Ovary (tissue), 9 donors: Measurements from ENCODE around the gene PRDM12. TPM values are rescaled to one million over a fixed set of nuclear protein-coding genes. Genes with fewer than 3 reads are reported as not detected.

Experiments
- DNase-seq, 5 donors: peaks; one replicate each; pipeline ENCODE4 v3.0.0-alpha.2; 2019 to 2020
- H3K27ac ChIP-seq, 2 donors: fragments of 200-600 bp; one replicate each; pipeline versions ENCODE4 v1.5.1 to v1.8.0; 2019 to 2022
- H3K27me3 ChIP-seq: fragments of 200-600 bp; one replicate; pipeline ENCODE4 v1.8.0; 2022
- H3K36me3 ChIP-seq: fragments of 200-600 bp; sonication (generic); one replicate; pipeline ENCODE4 v1.5.1; 2019
- H3K4me1 ChIP-seq: one replicate; pipeline ENCODE4 v1.8.1; 2013; ENCODE audit warnings: mild to moderate bottlenecking, moderate library complexity; ENCODE audit not compliant: insufficient read depth
- H3K4me3 ChIP-seq: fragments of 200-600 bp; sonication (generic); one replicate; pipeline ENCODE4 v1.5.1; 2017
- H3K9me3 ChIP-seq, 2 donors: fragments of 200-600 bp in 1 of 2; sonication (generic) in 1 of 2; one replicate each; pipeline versions ENCODE4 v1.5.1 to v1.8.1; 2013 to 2019; ENCODE audit warnings: mild to moderate bottlenecking in 1 of 2, moderate library complexity in 1 of 2
- EP300 ChIP-seq: sonication (generic); formaldehyde crosslinking; IDR thresholded peaks from one replicate; pipeline ENCODE4 v1.6.1; 2017; ENCODE audit warnings: antibody characterized with exemption
- POLR2A ChIP-seq: fragments of 450-650 bp; IDR thresholded peaks from one replicate; pipeline ENCODE4 v1.6.1; 2017; ENCODE audit warnings: antibody characterized with exemption, mild to moderate bottlenecking, moderate library complexity
- WGBS, 3 donors: extraction: QIAGEN DNeasy Blood & Tissue Kit in 1 of 3; methylation state at CpG; one replicate each; pipeline versions ENCODE4 v1.1.5 to v1.1.7; 2013 to 2017; 5-methylcytosine and 5-hydroxymethylcytosine counted together
- intact Hi-C, 4 donors: fragments of 100-400 bp; cut with DNase I; formaldehyde crosslinking; loops; one replicate each; pipeline versions ENCODE4 v1.11.0 to v1.15.1; 2022 to 2023
- polyA plus RNA-seq, 2 donors: library from polyadenylated mRNA; stranded (reverse); fragments of 200-250 nt in 1 of 2; fragments of 350-450 nt in 1 of 2; fragmentation: Illumina TruSeq in 1 of 2; extraction: RNeasy Lipid Tissue Mini Kit (QIAGEN cat#74804) in 1 of 2; gene quantifications; one replicate each; pipeline ENCODE4 v1.2.3, GENCODE V29; 2013 to 2014
- total RNA-seq, 7 donors: library from RNA; depleted of rRNA in 2 of 7; stranded (reverse); fragments of >200 nt in 2 of 7; fragmentation: NEBNext Ultra II Directional in 3 of 7; extraction: Animal tissue kit (Norgen Biotek cat#: 25700) in 3 of 7; gene quantifications; one replicate each; pipeline versions ENCODE4 v1.1.0 to v1.2.4, GENCODE V29; 2016 to 2023
- TF ChIP-seq, protein P1 (sequence below), 3 donors: fragments of 450-650 bp in 2 of 3; fragments of 200-600 bp in 1 of 3; IDR thresholded peaks; one replicate each; pipeline versions ENCODE4 v1.5.1 to v1.8.0; 2016 to 2022; ENCODE audit warnings: antibody characterized with exemption in 3 of 3, mild to moderate bottlenecking in 1 of 3
- donor health status: DM: no; HTN: no; CAD: no; lungs with moderate emphysema.
- donor health status: DM: no; HTN: no; CAD: no.
- donor health status: Bipolar disorder and iron deficiency.
- donor health status: DM: yes; HTN: yes; CAD: no.
- donor health status: DM: no; HTN: no; CAD: no.
- donor health status: DM: yes; HTN: yes; CAD: no.

PRDM12 gene
- total and polyA plus RNA-seq, 9 donors: not detected

- peak overlapping the region; percentile 98 for H3K4me3 ChIP-seq
- 1% methylated on average over 37 of the region's 37 CpGs for WGBS, 3 donors
- TF ChIP-seq, protein P1, sequence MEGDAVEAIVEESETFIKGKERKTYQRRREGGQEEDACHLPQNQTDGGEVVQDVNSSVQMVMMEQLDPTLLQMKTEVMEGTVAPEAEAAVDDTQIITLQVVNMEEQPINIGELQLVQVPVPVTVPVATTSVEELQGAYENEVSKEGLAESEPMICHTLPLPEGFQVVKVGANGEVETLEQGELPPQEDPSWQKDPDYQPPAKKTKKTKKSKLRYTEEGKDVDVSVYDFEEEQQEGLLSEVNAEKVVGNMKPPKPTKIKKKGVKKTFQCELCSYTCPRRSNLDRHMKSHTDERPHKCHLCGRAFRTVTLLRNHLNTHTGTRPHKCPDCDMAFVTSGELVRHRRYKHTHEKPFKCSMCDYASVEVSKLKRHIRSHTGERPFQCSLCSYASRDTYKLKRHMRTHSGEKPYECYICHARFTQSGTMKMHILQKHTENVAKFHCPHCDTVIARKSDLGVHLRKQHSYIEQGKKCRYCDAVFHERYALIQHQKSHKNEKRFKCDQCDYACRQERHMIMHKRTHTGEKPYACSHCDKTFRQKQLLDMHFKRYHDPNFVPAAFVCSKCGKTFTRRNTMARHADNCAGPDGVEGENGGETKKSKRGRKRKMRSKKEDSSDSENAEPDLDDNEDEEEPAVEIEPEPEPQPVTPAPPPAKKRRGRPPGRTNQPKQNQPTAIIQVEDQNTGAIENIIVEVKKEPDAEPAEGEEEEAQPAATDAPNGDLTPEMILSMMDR (IDR thresholded peaks at IDR 0.05): no peak
- TF ChIP-seq POLR2A (no peak), EP300 (no peak)
- H3K27ac ChIP-seq: peak overlapping the region; percentile 95 to 98
- no peaks in the 10 kb centered on the region for H3K36me3 ChIP-seq
- peak in 1 of 5 donors; percentile 45 for DNase-seq
- no peaks in the 10 kb centered on the region for H3K9me3 ChIP-seq
- H3K27me3 ChIP-seq: no peaks in the 10 kb centered on the region
- intact Hi-C loops: loop anchor here in 2 of 4 donors (5.0 to 10.0 kb wide), 2 partner anchors 51 to 149 kb away; no protein-coding TSS in a partner anchor
- peaks cover 2% of the 10 kb centered on the region for H3K4me1 ChIP-seq
Measured at GRCh38 chr9:130713286-130713960, 49.0 kb downstream of the PRDM12 start.

DNA sequence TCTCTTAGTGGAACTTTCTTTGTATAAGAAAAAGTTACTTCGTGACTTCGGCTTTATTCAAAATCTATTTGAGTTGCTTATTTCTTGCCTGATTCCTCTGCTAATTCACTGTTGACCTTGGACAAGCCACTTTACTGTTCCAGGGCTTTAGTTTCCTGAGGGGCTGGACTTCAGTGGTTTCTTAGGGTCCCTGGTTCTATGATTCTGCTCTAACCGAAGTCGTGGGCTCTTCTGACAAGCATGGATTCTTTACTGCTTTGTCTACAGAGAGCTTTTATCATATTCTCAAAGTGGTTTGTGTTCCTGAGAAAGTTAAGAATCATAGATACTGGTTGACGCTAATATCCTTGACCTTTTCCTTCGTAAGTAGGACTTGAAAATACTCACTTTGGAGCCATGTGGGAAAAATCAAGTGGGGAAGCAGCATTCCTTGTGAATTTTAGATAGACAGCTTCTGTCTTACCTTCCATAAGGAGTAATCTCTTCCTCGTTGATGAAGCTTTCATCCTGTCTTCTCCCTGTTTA, 50.3 kb downstream of the PRDM12 start:
- Histone ChIP-seq H3K27ac (peak overlapping the region in 1 of 2 donors; percentile 20), H3K4me1 (peaks cover 2% of the 10 kb centered on the region), H3K4me3 (peak overlapping the region; percentile 98), H3K9me3 (no peaks in the 10 kb centered on the region), H3K36me3 (no peaks in the 10 kb centered on the region), H3K27me3 (no peaks in the 10 kb centered on the region)
- WGBS, 3 donors: 3 to 9% (median 5%) methylated on average over 7 of the region's 7 CpGs
- no peak for DNase-seq
- TF ChIP-seq, protein P1 (IDR thresholded peaks at IDR 0.05): no peak
- no peak for TF ChIP-seq POLR2A
- TF ChIP-seq EP300: no peak
- intact Hi-C loops: loop anchor here in 3 of 4 donors (5.0 to 10.0 kb wide), 3 partner anchors 50 to 148 kb away; no protein-coding TSS in a partner anchor

DNA sequence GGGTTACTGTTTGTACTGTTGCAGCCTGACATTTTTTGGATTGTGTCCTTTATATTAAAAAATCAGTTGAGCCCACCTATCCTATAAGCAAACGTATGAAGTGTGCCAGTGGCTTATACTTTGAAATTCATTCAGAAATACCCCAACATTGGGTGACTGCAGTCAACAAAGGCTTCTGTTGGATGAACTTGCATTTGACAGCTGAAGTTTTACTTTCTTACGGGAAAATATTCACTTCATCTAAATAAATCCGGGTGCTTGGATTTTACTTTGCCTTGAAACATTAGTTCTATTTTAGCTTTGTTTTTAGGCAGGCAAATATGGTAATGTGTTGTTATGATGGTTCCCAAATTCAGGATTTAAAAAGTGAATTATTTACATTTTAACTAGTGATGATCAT, 50.9 kb downstream of the PRDM12 start:
- Histone ChIP-seq H3K4me3 (peak overlapping the region; percentile 98), H3K4me1 (peaks cover 2% of the 10 kb centered on the region), H3K36me3 (no peaks in the 10 kb centered on the region), H3K27me3 (no peaks in the 10 kb centered on the region), H3K9me3 (no peaks in the 10 kb centered on the region), H3K27ac (peak overlapping the region in 1 of 2 donors; percentile 20)
- DNase-seq: no peak
- WGBS, 3 donors: 3 to 5% (median 4%) methylated on average over 3 of the region's 3 CpGs
- intact Hi-C loops: loop anchor here in 3 of 4 donors (5.0 to 10.0 kb wide), 2 partner anchors 50 to 52 kb away; no protein-coding TSS in a partner anchor
- TF ChIP-seq POLR2A: no peak
- no peak for TF ChIP-seq EP300
- TF ChIP-seq, protein P1 (IDR thresholded peaks at IDR 0.05): no peak

DNA sequence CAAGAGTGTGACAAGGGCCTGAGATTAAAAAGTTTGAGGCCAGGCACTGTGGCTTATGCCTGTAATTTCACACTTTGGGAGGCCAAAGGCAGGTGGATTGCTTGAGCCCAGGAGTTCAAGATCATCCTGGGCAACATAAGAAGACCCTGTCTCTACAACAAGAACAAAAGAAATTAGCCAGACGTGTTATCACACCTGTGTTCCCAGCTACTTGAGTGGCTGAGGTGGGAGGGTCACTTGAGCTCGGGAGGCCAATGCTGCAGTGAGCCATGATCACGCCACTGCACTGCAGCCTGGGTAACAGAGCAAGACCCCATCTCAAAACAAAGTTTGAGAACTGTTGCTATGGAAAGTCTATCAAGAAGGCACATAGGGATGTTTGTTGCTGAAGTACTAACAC, 54.2 kb downstream of the PRDM12 start:
- no peak for DNase-seq

More for the DNA sequence above, 54.2 kb downstream of the PRDM12 start:
- Histone ChIP-seq H3K27me3 (no peaks in the 10 kb centered on the region), H3K9me3 (no peaks in the 10 kb centered on the region), H3K4me3 (no peak overlapping the region), H3K4me1 (peaks cover 2% of the 10 kb centered on the region), H3K27ac (no peak overlapping the region), H3K36me3 (no peaks in the 10 kb centered on the region)
- TF ChIP-seq POLR2A: no peak
- TF ChIP-seq, protein P1 (IDR thresholded peaks at IDR 0.05): no peak
- no peak for TF ChIP-seq EP300
- intact Hi-C loops: loop anchor here in 3 of 4 donors (5.0 to 10.0 kb wide), 2 partner anchors 46 to 49 kb away; no protein-coding TSS in a partner anchor
- 88 to 89% (median 89%) methylated on average over 3 of the region's 3 CpGs for WGBS, 3 donors
